Endodermal cell (in vitro differentiated cells): ENCODE data around the gene KAT7. TPM values are rescaled to one million over a fixed set of nuclear protein-coding genes. Genes with fewer than 3 reads are reported as not detected.
A peak's percentile ranks its signal among the peaks of the same experiment; 100 is the strongest.

Experiments used
- DNase-seq: peaks from one replicate; pipeline ENCODE4 v3.0.0-alpha.2; 2017
- H3K27ac ChIP-seq: 2 replicates; pipeline ENCODE4 v1.5.1; 2013; ENCODE audit warnings: mild to moderate bottlenecking, low read depth, low read length, moderate library complexity
- H3K27me3 ChIP-seq: 2 replicates; pipeline ENCODE4 v1.6.1; 2013; ENCODE audit warnings: mild to moderate bottlenecking, low read length, moderate library complexity; ENCODE audit not compliant: insufficient read depth, control insufficient read depth, poor library complexity, severe bottlenecking
- H3K36me3 ChIP-seq: 2 replicates; pipeline ENCODE4 v1.7.0; 2013; ENCODE audit warnings: mild to moderate bottlenecking, low read length, moderate library complexity; ENCODE audit not compliant: control insufficient read depth, insufficient read depth
- H3K4me1 ChIP-seq: one replicate; pipeline ENCODE4 v1.7.0; 2013; ENCODE audit warnings: low read length; ENCODE audit not compliant: control insufficient read depth, insufficient read depth
- H3K4me3 ChIP-seq: 2 replicates; pipeline ENCODE4 v1.5.1; 2013; ENCODE audit warnings: mild to moderate bottlenecking, low read length, moderate library complexity
- H3K9ac ChIP-seq: 2 replicates; pipeline ENCODE4 v1.6.1; 2013; ENCODE audit warnings: mild to moderate bottlenecking, low read length, moderate library complexity; ENCODE audit not compliant: poor library complexity, severe bottlenecking; ENCODE audit errors: extremely low read depth
- H3K9me3 ChIP-seq: 2 replicates; pipeline ENCODE4 v1.6.1; 2013; ENCODE audit warnings: mild to moderate bottlenecking, low read length, moderate library complexity; ENCODE audit not compliant: control insufficient read depth
- H3K27ac Mint-ChIP-seq: 2 replicates; pipeline ENCODE4 v1.8.0; 2020; ENCODE audit warnings: mixed read lengths
- H3K27me3 Mint-ChIP-seq: 2 replicates; pipeline ENCODE4 v1.8.0; 2021; ENCODE audit warnings: mild to moderate bottlenecking, mixed read lengths; ENCODE audit not compliant: insufficient read depth
- H3K36me3 Mint-ChIP-seq: 2 replicates; pipeline ENCODE4 v1.8.0; 2020; ENCODE audit warnings: low read depth, mixed read lengths
- H3K4me1 Mint-ChIP-seq: 2 replicates; pipeline ENCODE4 v1.8.0; 2020; ENCODE audit warnings: mixed read lengths
- H3K4me3 Mint-ChIP-seq: 2 replicates; pipeline ENCODE4 v1.8.0; 2020; ENCODE audit warnings: mild to moderate bottlenecking, moderate library complexity, mixed read lengths
- H3K9me3 Mint-ChIP-seq: 2 replicates; pipeline ENCODE4 v1.8.0; 2020; ENCODE audit warnings: mild to moderate bottlenecking, mixed read lengths
- CTCF ChIP-seq: fragments of 200-600 bp; sonication (generic); conservative IDR thresholded peaks from 2 replicates; pipeline ENCODE4 v1.5.0; 2021; ENCODE audit warnings: antibody characterized with exemption, mild to moderate bottlenecking
- WGBS, 2 experiments: methylation state at CpG; one replicate each; pipeline versions ENCODE4 v1.1.5 to v1.1.7; 2013; ENCODE audit warnings: missing lambda C conversion rate in 2 of 2, mixed read lengths in 1 of 2; ENCODE audit not compliant: insufficient coverage in 1 of 2, insufficient read length in 1 of 2; 5-methylcytosine and 5-hydroxymethylcytosine counted together
- total RNA-seq, 2 donors: library from RNA; stranded (reverse); fragmentation: NEBNext Ultra II Directional in 1 of 2; extraction: Animal tissue kit (Norgen Biotek cat#: 25700) in 1 of 2; gene quantifications; 2 replicates in 1 of 2; 3 replicates in 1 of 2; pipeline ENCODE4 v1.2.1, GENCODE V29; 2021

Gene KAT7
- total RNA-seq, 2 donors from 2014 or later: 77.8 to 80.5 TPM

- DNase-seq: no peak
- H3K4me1 Mint-ChIP-seq: peaks cover 30% of the 10 kb centered on the region
- WGBS, 2 experiments: 87% methylated on average over 2 of the region's 2 CpGs; no CpG with 5 or more reads in 1 of the 2 experiments
- H3K27ac Mint-ChIP-seq: no peak overlapping the region
- Histone ChIP-seq H3K36me3 (no peaks in the 10 kb centered on the region), H3K9me3 (no peaks in the 10 kb centered on the region), H3K27me3 (no peaks in the 10 kb centered on the region), H3K4me3 (no peak overlapping the region), H3K4me1 (peaks cover 4% of the 10 kb centered on the region), H3K27ac (no peak overlapping the region), H3K9ac (no peak overlapping the region)
- no peak for TF ChIP-seq CTCF
- H3K4me3 Mint-ChIP-seq: no peak overlapping the region
- no peaks in the 10 kb centered on the region for H3K36me3 Mint-ChIP-seq
- no peaks in the 10 kb centered on the region for H3K9me3 Mint-ChIP-seq
- peaks cover 12% of the 10 kb centered on the region for H3K27me3 Mint-ChIP-seq
These were observed 86.4 kb downstream of the KAT7 start for GRCh38 chr17:49874911-49875310.

GRCh38 chr17:49875685-49876084 lies 87.2 kb downstream of the KAT7 start:
- Mint-ChIP-seq H3K27ac (peak overlapping the region; percentile 55), H3K4me1 (peaks cover 35% of the 10 kb centered on the region), H3K36me3 (no peaks in the 10 kb centered on the region), H3K9me3 (no peaks in the 10 kb centered on the region), H3K4me3 (no peak overlapping the region), H3K27me3 (peaks cover 17% of the 10 kb centered on the region)
- DNase-seq: peak; percentile 92
- TF ChIP-seq CTCF: peak; percentile 53
- Histone ChIP-seq H3K27ac (no peak overlapping the region), H3K4me3 (no peak overlapping the region), H3K4me1 (peaks cover 4% of the 10 kb centered on the region), H3K9me3 (no peaks in the 10 kb centered on the region), H3K27me3 (peaks cover under 1% of the 10 kb centered on the region), H3K36me3 (no peaks in the 10 kb centered on the region), H3K9ac (no peak overlapping the region)
- 36 to 45% methylated on average over 7 to 9 of the region's 9 CpGs for WGBS, 2 experiments

GRCh38 chr17:49878931-49879904 lies 90.7 kb downstream of the KAT7 start:
- peak; percentile 46 for DNase-seq
- no peak for TF ChIP-seq CTCF
- Mint-ChIP-seq H3K4me3 (peak overlapping the region; percentile 51), H3K27ac (no peak overlapping the region), H3K36me3 (no peaks in the 10 kb centered on the region), H3K4me1 (peaks cover 33% of the 10 kb centered on the region), H3K27me3 (peaks cover 36% of the 10 kb centered on the region), H3K9me3 (no peaks in the 10 kb centered on the region)
- no peak overlapping the region for H3K4me3 ChIP-seq
- no peak overlapping the region for H3K9ac ChIP-seq
- H3K9me3 ChIP-seq: no peaks in the 10 kb centered on the region
- no peak overlapping the region for H3K27ac ChIP-seq
- peaks cover 4% of the 10 kb centered on the region for H3K4me1 ChIP-seq
- 85% methylated on average over 9 to 13 of the region's 14 CpGs for WGBS, 2 experiments
- H3K36me3 ChIP-seq: no peaks in the 10 kb centered on the region
- H3K27me3 ChIP-seq: peaks cover 11% of the 10 kb centered on the region
